ENCODE results near the gene AKAP6. TPM values are rescaled to one million over a fixed set of nuclear protein-coding genes. Genes with fewer than 3 reads are reported as not detected.

AKAP6 gene
- total and polyA plus RNA-seq, 2 of the 8 experiments (the other 6 are each of a cell fraction or from before 2014, with no cell fraction given): 0.09 to 0.89 TPM

DNA sequence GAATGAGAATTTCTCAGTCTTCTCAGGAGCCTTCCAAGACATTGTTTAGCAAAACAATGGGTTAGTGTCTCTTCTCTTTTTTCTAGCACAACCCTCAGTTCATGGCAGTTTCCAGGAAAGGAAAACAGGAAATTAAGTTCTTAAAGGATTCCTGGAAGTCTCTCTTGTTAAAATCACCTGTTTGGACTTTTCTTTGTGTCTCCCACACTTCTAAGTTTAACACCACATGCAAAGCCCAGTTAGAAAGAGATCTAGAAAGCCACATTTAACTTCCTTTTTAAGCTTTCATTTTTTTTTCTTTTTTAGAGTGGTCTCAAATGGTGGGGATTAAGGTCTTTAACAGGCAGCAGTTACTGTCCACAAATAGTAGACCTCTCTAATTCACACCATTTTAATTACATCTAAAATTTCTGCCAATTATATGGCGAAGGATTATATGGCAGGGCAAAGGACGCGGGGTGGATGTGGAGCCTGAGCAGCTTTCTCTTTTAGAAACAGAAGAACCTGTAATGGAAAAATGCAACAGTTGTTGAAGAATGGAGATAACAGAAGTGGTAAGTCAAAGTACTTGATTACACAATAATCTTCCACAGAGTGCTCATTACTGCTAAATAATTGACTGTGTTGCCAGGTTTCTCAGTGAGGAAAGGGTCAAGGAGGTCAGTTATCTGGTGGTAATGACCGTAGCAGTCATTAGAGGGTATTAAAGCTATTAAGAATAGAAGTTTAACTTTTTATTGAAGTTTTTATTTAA lies 298.6 kb downstream of the AKAP6 start:
- WGBS, 2 experiments (ENCODE audit: extremely low coverage in 1 of 2, insufficient coverage in 1 of 2, insufficient read length in 1 of 2, insufficient replicate concordance in 2 of 2, low coverage in 1 of 2, low lambda C conversion rate in 2 of 2, missing lambda C conversion rate in 1 of 2): 90% methylated on average over 4 of the region's 4 CpGs; no CpG with 5 or more reads in 1 of the 2 experiments

More for the DNA sequence above, 298.6 kb downstream of the AKAP6 start:
- Histone ChIP-seq H3K79me2 (ENCODE audit: control insufficient read depth in 1 of 2, insufficient read depth in 2 of 2, low read length in 2 of 2) (no peaks in the 10 kb centered on the region), H4K8ac (ENCODE audit: extremely low read depth, insufficient read depth, low read length) (no peak overlapping the region), H3K4ac (replicated peaks; ENCODE audit: insufficient read length, low read depth, low read length) (no peak overlapping the region), H3K18ac (ENCODE audit: extremely low read depth, low read length) (no peak overlapping the region), H2BK15ac (ENCODE audit: low read length) (no peak overlapping the region), H3K4me2 (ENCODE audit: insufficient read depth in 1 of 2, low read depth in 2 of 2, low read length in 2 of 2) (no peak overlapping the region), H2BK20ac (ENCODE audit: low read length) (no peak overlapping the region), H4K20me1 (replicated peaks in 1 of 2; ENCODE audit: control insufficient read depth in 1 of 2, insufficient read depth in 2 of 2, low read length in 2 of 2) (no peaks in the 10 kb centered on the region), H2BK5ac (ENCODE audit: low read depth, low read length) (no peak overlapping the region), H4K5ac (ENCODE audit: insufficient read length, low read depth, low read length) (no peak overlapping the region), H3K79me1 (ENCODE audit: low read depth, low read length) (no peaks in the 10 kb centered on the region), H3K27ac (ENCODE audit: low read depth, low read length) (no peak overlapping the region), H3K9ac (replicated peaks in 1 of 4; ENCODE audit: extremely low read depth in 1 of 4, low read depth in 3 of 4, low read length in 3 of 4) (no peak overlapping the region), H3K36me3 (ENCODE audit: control insufficient read depth in 2 of 4, insufficient read depth in 4 of 4, low read length in 3 of 4) (no peaks in the 10 kb centered on the region), H2BK120ac (replicated peaks; ENCODE audit: low read depth, low read length) (no peak overlapping the region), H3K4me3 (ENCODE audit: extremely low read depth in 1 of 4, insufficient read depth in 2 of 4, low read depth in 3 of 4, low read length in 4 of 4) (no peak overlapping the region), H4K91ac (replicated peaks; ENCODE audit: insufficient read length, low read length) (no peak overlapping the region), H2BK12ac (ENCODE audit: low read depth, low read length) (no peak overlapping the region), H3K27me3 (replicated peaks in 1 of 4; ENCODE audit: control insufficient read depth in 3 of 4, extremely low read depth in 1 of 4, insufficient read depth in 3 of 4, low read length in 3 of 4) (no peaks in the 10 kb centered on the region), H3K56ac (replicated peaks; ENCODE audit: insufficient read length, low read depth, low read length) (no peak overlapping the region), H3K9me3 (ENCODE audit: insufficient read depth in 2 of 2, low read depth in 1 of 2, low read length in 1 of 2) (no peaks in the 10 kb centered on the region), H3K4me1 (replicated peaks in 1 of 4; ENCODE audit: control insufficient read depth in 3 of 4, insufficient read depth in 4 of 4, low read length in 3 of 4) (no peaks in the 10 kb centered on the region), H3K23ac (ENCODE audit: insufficient read length) (no peak overlapping the region), H2AK5ac (ENCODE audit: low read depth, low read length) (no peak overlapping the region), H3K23me2 (ENCODE audit: low read depth, low read length) (no peaks in the 10 kb centered on the region), H2AFZ (ENCODE audit: low read length) (no peak overlapping the region), H3K14ac (ENCODE audit: insufficient read length) (no peak overlapping the region)
- FAIRE-seq (no peak), DNase-seq (ENCODE audit: low read depth in 1 of 2, low spot score in 2 of 2) (no peak)
- TF ChIP-seq SAP30 (IDR thresholded peaks at IDR 0.05; ENCODE audit: insufficient read depth, insufficient replicate concordance, low read length): no peak
- TF ChIP-seq CHD1 (IDR thresholded peaks at IDR 0.05; ENCODE audit: low read depth, low read length): no peak
- TF ChIP-seq EZH2 (IDR thresholded peaks at IDR 0.05; ENCODE audit: low read depth, low read length, severe bottlenecking): no peak
- POLR2A ChIA-PET (ENCODE audit: partially characterized antibody): no interaction called here
- CTCF ChIA-PET (ENCODE audit: partially characterized antibody): no interaction called here
